ENCODE results near the gene CKAP4.
A peak's percentile ranks its signal among the peaks of the same experiment; 100 is the strongest.
"Not testable (repeated sequence)": the region's sequence is repeated elsewhere in the genome, so short reads cannot be mapped to it uniquely, and the experiment has no call there.

CKAP4 gene, protein sequence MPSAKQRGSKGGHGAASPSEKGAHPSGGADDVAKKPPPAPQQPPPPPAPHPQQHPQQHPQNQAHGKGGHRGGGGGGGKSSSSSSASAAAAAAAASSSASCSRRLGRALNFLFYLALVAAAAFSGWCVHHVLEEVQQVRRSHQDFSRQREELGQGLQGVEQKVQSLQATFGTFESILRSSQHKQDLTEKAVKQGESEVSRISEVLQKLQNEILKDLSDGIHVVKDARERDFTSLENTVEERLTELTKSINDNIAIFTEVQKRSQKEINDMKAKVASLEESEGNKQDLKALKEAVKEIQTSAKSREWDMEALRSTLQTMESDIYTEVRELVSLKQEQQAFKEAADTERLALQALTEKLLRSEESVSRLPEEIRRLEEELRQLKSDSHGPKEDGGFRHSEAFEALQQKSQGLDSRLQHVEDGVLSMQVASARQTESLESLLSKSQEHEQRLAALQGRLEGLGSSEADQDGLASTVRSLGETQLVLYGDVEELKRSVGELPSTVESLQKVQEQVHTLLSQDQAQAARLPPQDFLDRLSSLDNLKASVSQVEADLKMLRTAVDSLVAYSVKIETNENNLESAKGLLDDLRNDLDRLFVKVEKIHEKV

DNA sequence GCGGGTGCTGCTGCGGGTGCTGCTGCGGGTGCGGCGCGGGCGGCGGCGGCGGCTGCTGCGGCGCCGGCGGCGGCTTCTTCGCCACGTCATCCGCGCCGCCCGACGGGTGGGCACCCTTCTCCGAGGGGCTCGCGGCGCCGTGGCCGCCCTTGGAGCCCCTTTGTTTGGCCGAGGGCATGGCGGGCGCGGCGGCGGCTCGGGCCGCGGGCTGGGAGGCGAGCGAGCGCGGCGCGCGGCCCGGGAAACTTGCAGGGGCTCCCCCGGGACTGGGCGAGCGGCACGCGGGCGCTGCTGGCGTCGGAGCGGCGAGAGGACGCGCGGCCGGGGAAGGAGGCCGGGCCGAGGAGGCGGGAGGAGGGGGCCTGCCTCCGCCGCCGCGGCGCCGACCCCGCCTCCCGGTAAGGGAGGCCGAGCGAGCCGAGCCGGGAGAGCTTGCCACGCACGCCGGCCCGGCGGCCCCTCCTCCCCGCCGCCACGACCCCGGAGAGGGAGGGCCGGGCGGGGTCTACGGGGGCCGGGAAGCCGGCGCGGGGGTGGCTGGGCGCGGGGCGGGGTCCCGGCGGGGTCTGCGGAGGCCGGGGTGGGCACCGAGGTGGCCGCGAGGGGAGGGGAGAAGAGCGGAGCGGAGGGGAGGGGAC, at the start of gene CKAP4:
Gene CKAP4, minus strand, starts transcription at position 347 of the 638 bp plus-strand sequence. Its CDS starts 169 bp downstream, at position 178.
- peak; percentile 68 for DNase-seq (ENCODE audit: low read depth)

DNA sequence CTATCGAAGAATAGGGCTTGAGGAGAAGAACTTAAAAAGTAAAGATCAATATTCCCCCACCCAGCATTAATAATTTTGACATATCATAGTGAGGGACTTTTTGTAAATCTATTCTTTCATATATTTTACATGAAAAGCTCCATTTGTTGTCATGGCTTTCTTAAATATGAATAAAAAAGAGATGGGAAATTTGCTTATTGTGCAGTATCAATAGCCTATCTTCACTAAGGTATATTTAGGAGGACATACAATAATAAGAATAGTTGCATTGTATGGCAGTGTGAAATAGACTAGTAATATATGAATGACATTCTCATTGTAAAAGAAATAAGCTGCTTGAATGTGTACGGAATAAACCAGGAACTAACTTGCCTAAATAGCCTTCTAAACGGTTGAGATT, 49.3 kb upstream of the CKAP4 start:
- DNase-seq (ENCODE audit: low read depth), result no peak

DNA sequence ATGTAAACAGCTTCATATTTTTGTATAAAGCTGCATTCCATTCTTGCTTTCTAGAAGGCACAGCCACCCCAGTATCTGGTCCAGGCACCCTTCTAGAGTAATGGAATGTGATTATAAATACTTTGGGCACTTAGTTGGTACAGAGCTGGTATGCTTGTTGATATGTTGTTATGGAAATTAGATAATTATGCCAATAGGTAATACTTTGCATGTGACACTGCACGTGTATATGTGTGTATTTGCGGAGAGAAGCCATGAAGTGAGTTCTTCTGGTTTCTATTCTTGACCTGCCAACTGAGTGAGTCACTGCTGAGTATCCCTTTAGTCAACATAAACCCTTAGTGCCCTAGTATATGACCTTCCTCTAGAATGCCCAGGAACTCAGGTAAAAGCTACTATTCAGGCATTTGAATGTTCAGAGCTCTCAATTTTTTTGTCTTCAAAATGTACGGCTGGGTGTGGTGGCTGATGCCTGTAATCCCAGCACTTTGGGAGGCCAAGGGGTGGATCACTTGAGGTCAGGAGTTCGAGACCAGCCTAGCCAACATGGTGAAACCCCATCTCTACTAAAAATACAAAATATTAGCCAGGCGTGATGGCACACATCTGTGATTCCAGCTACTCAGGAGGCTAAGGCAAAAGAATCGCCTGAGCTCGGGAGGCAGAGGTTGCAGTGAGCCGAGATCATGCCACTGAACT, 48.5 kb upstream of the CKAP4 start:
- DNase-seq (ENCODE audit: low read depth), result no peak

DNA sequence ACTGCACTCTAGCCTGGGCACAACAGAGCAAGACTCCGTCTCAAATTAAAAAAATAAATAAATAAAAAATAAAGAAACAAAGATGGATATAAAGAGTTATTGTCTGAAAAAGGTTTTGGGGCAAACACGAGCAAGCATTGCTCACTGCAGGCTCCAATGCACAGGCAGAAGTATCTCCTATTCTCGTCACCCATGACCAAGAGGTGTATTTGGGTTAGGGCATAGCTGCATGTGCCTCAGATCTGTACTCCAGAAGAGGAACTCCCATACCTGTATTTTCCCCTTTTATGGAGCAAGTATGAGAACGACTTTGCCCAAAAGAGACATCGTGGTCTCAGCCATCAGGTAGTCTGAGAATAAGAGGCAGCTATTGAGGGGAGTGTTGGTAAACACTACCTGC, 44.5 kb upstream of the CKAP4 start:
- no peak for DNase-seq (ENCODE audit: low read depth)

DNA sequence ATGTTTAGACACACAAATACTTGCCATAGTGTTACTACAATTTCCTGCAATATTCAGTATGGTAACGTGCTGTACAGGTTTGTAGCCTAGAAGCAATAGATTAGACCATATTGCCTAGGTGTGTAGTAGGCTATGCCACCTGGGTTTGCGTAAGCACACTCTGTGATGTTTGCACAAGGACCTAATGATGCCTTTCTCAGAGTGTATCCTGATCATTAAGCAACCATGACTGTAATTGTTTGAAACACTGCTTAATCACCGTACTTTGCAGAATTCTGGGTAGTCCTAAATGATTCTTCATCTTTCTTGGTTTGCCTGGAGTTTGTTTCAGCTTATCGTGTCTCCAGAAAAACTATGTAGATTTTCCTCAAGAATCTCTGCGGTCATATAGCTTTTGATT, 43.5 kb upstream of the CKAP4 start:
- no peak for DNase-seq (ENCODE audit: low read depth)

DNA sequence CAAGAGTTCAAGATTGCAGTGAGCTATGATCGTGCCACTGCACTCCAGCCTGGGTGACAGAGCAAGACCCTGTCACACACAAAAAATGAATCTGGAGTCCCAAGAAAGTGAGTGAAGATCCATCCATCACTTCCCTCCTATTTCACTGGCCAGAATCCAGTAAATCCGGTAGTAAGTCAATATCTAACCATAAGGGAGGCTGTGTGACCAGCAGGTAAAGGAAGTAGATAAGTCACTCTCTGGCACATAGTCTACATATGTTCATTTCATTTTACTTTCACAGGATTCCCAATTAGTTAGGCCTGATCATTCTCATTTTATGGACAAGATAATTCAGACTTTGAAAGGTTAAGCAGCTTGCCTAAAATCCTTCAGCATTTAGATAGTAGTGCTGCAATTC, 42.8 kb upstream of the CKAP4 start:
- DNase-seq (ENCODE audit: low read depth), result no peak

DNA sequence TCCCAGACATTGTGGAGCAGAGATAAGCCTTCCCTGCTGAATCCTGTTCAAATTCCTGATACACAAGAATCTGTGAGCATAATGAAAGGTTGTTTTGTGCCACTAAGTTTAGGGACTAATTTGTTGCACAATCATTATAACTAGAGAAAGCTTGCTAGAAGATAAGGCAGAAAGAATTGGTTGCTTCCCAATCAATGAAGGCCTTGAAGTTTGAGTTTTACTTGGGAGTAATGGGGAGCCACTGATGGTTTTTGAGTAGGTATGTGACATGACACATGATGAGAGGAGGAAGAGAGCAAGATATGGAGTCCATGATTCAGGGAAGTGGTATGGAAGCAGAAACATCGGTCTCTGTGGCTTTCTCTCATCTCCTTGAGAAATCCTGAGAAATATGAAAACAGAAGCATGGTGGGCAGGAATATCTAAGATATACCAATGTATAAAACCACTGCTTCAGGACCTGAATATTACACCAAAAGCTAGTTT, 41.4 kb upstream of the CKAP4 start:
- DNase-seq (ENCODE audit: low read depth), result no peak

DNA sequence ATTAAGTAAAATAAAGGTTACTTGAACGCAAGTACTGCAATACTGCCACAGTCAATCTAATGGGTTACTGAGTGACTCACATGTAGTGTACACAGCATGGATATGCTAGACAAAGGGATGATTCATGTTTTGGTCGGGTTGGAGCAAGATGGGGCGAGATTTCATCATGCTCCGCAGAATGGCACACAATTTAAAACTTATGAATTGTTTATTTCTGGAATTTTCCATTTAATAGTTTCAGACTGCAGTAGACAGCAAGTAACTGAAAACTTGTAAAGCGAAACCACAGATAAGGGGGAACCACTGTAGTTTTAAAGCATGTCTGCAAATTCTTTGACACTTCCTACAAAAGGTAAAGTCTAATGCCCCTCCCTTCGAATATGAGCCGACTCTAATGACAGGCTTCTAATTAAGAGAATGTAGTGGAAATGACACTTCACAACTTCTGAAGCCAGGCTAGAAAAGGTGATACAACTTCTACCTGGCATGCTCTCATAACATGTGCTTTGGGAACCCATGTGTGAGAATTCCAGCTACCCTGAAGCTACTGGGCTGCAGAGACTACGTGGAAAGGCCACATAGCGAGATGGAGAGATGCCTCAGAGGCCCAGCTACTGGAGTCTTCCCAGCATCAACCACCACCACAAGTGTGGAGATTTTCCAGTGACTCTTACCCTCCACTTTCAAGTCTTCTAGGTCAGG, 40.8 kb upstream of the CKAP4 start:
- DNase-seq (ENCODE audit: low read depth), result peak; percentile 85

DNA sequence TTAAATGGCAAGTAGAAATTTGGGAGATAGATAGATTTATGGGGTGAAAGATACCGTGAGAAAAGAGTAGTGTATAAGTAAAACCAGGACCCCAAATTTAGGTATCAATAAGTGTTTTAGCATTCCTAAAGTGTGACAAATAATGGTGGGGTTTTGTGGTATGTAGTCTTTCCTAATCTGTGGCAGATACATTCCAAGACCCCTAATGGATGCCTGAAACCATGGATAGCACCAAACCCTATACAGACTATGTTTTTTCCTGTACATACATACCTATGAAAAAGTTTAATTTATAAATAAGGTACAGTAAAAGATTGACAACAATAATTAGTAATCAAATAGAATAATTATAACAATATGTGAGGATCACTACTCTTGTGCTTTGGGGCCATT, 40.3 kb upstream of the CKAP4 start:
- DNase-seq (ENCODE audit: low read depth), result no peak

DNA sequence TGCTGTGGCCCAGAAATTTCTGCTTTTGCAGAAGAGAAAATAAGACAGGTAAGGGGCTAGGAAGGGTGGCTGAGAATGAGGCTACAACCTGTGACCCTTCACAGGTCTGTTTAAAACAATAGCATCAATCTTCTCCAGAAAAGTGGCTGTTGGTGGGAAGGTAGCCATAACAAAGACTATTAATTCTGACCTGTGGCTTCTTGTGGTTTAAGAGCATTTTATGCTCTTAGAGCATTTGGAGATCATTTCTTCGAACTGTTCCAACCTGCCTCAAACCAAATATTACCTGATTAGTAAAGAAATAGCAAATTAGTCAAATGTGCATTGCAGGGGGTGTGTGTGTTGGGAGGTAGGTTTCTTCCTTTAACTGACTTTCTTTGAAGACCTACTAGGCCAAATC, 39.5 kb upstream of the CKAP4 start:
- DNase-seq (ENCODE audit: low read depth), result no peak

DNA sequence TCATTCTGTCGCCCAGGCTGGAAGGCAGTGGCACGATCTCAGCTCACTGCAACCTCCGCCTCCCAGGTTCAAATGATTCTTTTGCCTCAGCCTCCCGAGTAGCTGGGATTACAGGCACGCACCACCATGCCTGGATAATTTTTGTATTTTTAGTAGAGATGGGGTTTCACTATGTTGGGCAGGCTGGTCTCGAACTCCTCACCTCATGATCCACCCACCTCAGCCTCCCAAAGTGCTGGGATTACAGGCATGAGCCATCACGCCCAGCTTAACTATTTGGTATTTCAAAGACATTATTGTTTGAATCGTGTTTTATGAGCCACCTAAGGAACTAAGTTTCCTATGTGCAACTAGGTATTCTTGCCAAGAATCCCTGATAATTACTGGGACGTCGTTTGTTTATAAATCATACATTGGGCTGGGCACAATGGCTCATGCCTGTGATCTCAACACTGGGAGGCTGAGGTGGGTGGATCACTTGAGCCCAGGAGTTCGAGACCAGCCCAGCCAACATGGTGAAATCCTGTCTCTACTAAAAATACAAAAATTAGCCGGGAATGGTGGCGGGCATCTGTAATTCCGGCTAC, 38.8 kb upstream of the CKAP4 start:
- not testable (repeated sequence) for DNase-seq (ENCODE audit: low read depth)

DNA sequence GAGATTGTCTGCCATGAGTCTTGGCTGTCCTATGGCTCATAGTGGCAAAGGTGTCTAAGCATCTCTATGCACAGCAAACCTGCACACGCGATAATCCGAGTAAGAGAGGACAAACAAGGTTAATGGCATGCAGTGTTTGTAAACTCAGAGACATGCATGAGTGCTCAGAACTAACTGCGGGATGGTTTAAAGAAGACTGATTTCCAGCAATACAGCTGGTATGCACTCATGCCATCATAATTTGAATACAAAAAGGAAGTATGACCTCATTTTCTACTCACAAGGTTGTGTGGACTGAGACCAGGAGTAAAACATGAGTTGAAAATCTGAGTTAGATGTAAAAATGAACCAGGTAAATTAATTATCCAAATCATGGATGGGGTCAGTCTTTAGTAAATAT, 38.2 kb upstream of the CKAP4 start:
- no peak for DNase-seq (ENCODE audit: low read depth)

DNA sequence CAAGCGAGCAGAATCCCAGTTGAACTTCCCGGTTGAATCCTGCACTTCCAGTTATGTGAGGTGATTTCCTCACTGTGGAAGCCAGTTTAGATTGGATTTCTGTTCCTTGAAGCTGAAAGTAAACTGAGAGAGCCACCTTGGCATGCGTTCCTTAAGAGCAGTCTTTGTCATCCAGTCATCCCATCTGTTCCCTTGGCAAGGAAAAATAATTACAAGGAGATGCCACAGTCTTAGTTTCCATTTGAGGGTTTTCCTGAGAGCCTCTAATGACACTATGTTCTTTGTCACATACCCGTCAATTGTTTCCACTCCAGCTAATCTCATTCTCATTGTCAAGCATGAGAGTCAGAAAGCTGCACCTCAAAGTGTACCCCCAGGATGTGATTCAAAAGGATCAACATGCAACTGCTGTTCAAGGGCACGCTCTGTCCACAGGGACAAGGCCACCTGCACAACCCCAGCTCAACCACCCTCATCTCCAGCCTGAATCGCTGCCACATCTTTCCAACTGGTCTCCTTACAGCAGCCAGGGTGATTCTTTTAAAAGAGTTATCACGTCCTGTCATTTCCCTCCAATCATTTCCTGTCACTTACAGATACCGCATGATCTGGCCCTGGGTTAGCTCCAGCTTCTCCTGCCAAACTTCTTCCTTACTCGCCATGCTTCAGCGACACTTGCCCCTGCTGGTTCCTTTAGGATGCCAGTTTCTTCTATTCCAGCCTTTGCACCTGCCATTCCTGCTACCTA, 36.7 kb upstream of the CKAP4 start:
- no peak for DNase-seq (ENCODE audit: low read depth)

DNA sequence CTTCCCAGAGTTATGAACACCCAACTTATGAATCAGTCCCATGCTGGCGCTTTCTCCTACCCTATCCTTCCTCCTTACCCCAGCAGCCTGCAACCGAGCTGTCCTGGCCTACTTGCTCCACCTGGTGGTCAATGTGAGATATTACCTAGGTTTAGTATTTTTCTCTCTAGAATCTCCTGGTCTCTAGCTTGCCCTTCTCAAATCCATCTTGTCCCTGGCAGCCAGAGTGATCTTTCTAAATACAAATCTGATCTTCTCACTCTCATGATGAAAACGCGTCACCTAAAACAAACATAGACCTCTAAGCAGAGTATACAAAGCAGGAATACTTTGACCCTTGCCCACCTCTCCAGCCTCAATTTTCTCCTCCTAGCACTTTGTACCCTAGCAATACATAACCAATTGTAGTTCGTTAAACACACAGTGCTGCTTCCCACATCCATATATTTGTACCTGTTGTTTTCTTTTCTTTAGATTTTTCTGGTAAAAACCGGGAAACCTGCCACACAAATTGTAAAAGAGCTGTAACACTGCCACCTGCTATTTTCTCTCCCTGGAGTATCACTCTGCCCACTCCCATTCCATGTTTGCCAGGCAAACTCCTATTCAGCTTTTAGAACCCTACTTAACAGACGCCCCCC, 34.8 kb upstream of the CKAP4 start:
- DNase-seq (ENCODE audit: low read depth), result no peak

DNA sequence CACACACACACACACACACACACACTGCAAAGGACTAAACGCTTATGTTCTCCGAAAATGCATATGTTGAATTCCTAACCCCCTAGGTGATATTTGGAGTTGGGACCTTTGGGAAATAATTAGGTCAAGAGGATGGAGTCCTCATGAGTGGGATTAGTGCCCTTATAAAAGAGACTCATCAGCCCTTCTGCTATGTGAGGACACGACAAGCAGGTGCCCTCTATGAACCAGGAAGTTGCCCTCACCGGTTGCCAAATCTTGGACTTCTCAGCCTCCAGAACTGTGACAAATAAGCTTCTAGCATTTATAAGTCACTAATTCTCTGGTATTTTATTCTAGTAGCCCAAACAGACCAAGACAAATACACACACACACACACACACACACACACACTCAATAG, 34.0 kb upstream of the CKAP4 start:
- DNase-seq (ENCODE audit: low read depth), result no peak

DNA sequence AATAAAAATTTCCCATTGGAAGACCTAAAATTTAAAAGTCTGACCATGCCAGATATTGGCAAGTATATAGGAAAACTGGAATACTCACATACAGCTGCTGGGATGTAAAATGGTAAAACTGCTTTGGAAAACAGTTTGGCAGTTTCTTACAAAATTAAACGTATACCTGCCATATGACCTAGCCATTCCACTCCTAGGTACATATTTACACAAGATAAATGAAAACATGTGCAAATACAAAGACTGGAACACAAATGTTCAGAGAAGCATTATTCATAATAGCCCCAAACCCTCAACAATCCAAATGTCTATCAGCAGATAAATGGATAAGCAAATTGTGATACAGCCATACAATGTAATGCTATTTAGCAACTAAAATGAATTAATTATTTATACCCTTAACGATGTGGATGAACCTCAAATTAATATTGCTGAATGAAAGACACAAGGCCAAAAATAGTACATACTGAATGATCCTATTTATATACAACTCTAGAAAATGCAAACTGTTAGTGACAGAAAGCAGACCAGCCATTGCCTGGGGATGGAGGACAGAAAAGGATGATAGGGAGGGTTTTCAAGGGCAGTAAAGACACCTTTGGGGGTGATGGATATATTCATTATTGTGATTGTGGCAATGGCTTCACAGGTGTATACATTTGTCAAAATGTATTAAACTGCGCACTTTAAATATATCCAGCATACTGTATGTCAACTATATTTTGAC, 33.4 kb upstream of the CKAP4 start:
- DNase-seq (ENCODE audit: low read depth), result no peak

DNA sequence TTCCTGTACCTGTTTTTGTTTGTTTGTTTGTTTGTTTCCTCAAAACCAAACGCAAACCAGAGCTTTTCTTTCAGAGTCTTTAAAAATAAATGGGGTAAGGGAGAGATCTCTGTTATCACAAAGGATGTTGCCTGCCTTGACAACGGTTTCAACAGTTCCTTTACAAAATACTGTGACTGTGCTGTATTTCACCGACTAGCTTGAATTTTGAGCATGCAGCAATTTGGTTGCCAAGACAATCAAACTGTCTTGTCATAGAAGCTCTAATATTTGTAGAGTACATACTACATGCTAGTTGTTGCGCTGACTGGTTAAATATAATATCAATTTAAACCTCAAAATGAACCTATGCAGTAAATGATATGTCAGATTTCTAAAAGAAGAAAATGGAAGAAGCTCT, 32.3 kb upstream of the CKAP4 start:
- DNase-seq (ENCODE audit: low read depth), result no peak

DNA sequence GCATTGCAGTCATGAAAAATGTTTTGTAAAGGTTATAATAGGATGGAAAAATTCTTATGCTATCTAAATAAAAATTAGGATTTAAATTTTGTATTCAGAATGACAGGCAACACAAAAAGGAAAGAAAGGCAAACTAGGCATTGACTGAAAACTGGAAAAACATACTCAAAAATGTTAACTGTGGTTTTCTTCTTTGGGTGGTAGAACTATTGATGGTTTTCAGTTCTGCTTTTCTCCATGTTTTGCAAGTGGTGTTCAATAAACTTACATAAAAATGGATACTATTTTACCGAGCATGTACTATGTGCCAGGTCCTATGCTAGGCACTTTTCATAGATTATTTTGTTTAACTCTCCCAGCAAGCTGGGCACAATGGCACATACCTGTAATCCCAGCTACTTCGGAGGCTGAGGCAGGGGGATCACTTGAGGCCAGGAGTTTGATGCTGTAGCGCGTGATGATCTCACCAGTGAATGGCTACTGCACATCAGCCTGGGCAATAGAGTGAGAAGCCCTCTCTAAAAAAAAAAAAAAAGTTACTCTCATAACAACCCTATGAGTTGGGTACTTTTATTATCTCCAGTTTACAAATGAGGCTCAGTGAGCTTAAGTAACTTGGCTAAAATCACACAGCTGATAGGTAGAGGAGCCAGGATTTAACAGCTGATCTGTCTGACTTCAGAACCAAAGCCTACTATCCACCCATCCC, 28.4 kb upstream of the CKAP4 start:
- DNase-seq (ENCODE audit: low read depth), result no peak

DNA sequence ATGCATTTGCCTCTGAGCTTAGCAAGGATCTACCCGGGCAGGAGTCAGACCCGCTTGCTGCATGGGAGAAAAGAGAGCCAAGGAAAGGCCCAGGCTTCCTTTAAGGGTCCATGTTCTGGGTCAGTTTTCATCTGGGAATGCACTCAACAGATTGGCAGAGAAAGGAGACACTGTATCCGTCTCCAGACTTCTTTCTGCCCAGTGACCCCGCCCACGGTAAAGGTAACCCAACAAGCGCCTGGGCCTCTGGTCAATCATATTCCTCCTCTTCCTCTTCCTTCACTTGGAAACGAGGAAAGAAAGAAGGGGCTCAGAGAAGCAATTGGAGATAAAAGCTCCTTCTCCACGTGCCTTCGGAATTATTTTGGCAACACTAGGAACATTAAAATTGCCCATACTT, 27.6 kb upstream of the CKAP4 start:
- DNase-seq (ENCODE audit: low read depth), result no peak
